K562 (cell line): Measurements from ENCODE around the gene SPOCD1. TPM values are rescaled to one million over a fixed set of nuclear protein-coding genes. Genes with fewer than 3 reads are reported as not detected.

Source experiments
- ATAC-seq: fragments of 200-7000 bp; cut with Tn5 transposase; 3 replicates; pipeline ENCODE4 v1.9.1; 2020; ENCODE audit warnings: moderate library complexity
- BruUV-seq: library from RNA; stranded (reverse); fragments of 400-500 nt; replicated peaks from 2 replicates; lab custom pipeline; 2021; lab: Mats Ljungman, UMichigan
- CTCF ChIA-PET: fragments of 300-600 bp; formaldehyde crosslinking; extraction: SDS; loops from one replicate; lab custom pipeline; 2021; ENCODE audit warnings: low intra/inter-chr PET ratio; lab: Yijun Ruan, JAX
- POLR2A ChIA-PET: fragments of 300-600, 350-650 bp; sonication (Branson Sonifier 250); formaldehyde crosslinking; extraction: SDS; loops from one replicate; lab custom pipeline; 2021; ENCODE audit warnings: antibody characterized with exemption, inconsistent platforms; lab: Yijun Ruan, JAX
- DNase-seq, 4 experiments: peaks; one replicate each; pipeline versions ENCODE4 v3.0.0 to v3.0.0-alpha.2; 2011 to 2018; ENCODE audit warnings: low spot score in 3 of 4, mixed read lengths in 3 of 4; ENCODE audit errors: extremely low read depth in 1 of 4
- FAIRE-seq: peaks from 2 replicates; lab custom pipeline; 2011; peaks lifted over from hg19 to GRCh38; lab: Jason Lieb, UNC
- H2AFZ ChIP-seq: 2 replicates; pipeline ENCODE4 v1.6.0; 2011; ENCODE audit warnings: low read depth, low read length, control low read depth, inconsistent platforms
- H3K27ac ChIP-seq: fragments of 200-600 bp; 3 replicates; pipeline ENCODE4 v1.8.0; 2011; ENCODE audit warnings: low read depth, mild to moderate bottlenecking, control low read depth, inconsistent platforms, low read length, moderate library complexity, mixed read lengths; ENCODE audit errors: extremely low read depth
- H3K27me3 ChIP-seq, 2 experiments: fragments of 300-600 bp in 1 of 2; 2 replicates in 1 of 2; 3 replicates in 1 of 2; pipeline versions ENCODE4 v1.6.0 to v1.8.0; 2011; ENCODE audit warnings: inconsistent platforms in 2 of 2, low read length in 2 of 2, mild to moderate bottlenecking in 1 of 2, mixed read lengths in 1 of 2, moderate library complexity in 1 of 2; ENCODE audit not compliant: control insufficient read depth in 2 of 2, insufficient read depth in 2 of 2
- H3K36me3 ChIP-seq: fragments of 300-600 bp; 3 replicates; pipeline ENCODE4 v1.8.0; 2011; ENCODE audit warnings: mild to moderate bottlenecking, low read length, inconsistent platforms; ENCODE audit not compliant: control insufficient read depth, insufficient read depth
- H3K4me1 ChIP-seq, 2 experiments: fragments of 200-600 bp in 1 of 2; replicated peaks in 1 of 2; 2 replicates in 1 of 2; 3 replicates in 1 of 2; pipeline versions ENCODE4 v1.5.1 to v1.8.0; 2011; ENCODE audit warnings: inconsistent platforms in 2 of 2, low read length in 2 of 2, mild to moderate bottlenecking in 1 of 2, mixed read lengths in 1 of 2, moderate library complexity in 1 of 2; ENCODE audit not compliant: control insufficient read depth in 2 of 2, insufficient read depth in 2 of 2
- H3K4me2 ChIP-seq: 2 replicates; pipeline ENCODE4 v1.6.1; 2011; ENCODE audit warnings: low read length, control low read depth, inconsistent platforms, mixed read lengths; ENCODE audit not compliant: insufficient read depth
- H3K4me3 ChIP-seq: fragments of 200-600 bp; sonication (generic), shearing (Covaris generic); 2 replicates; pipeline ENCODE4 v1.5.1; 2016; ENCODE audit warnings: control low read depth, inconsistent platforms
- H3K79me2 ChIP-seq: fragments of 200-600 bp; 3 replicates; pipeline ENCODE4 v1.8.0; 2011; ENCODE audit warnings: low read length, inconsistent platforms; ENCODE audit not compliant: control insufficient read depth, insufficient read depth
- H3K9ac ChIP-seq, 2 experiments: 2 replicates each; pipeline versions ENCODE4 v1.6.0 to v1.6.1; 2011; ENCODE audit warnings: low read depth in 2 of 2, low read length in 2 of 2, control low read depth in 1 of 2, inconsistent platforms in 1 of 2, mild to moderate bottlenecking in 1 of 2, mixed read lengths in 1 of 2; ENCODE audit not compliant: insufficient read depth in 1 of 2
- H3K9me1 ChIP-seq: one replicate; pipeline ENCODE4 v1.6.0; 2011; ENCODE audit warnings: inconsistent platforms, mild to moderate bottlenecking, low read length, moderate library complexity; ENCODE audit not compliant: control insufficient read depth, insufficient read depth
- H3K9me3 ChIP-seq: replicated peaks from 2 replicates; pipeline ENCODE4 v1.5.1; 2011; ENCODE audit warnings: low read depth, low read length, inconsistent platforms; ENCODE audit not compliant: control insufficient read depth, insufficient read depth
- H4K20me1 ChIP-seq: replicated peaks from 2 replicates; pipeline ENCODE4 v1.6.1; 2011; ENCODE audit warnings: low read length, inconsistent platforms, mixed read lengths; ENCODE audit not compliant: control insufficient read depth, insufficient read depth
- ADNP ChIP-seq: fragments of 200-800 bp; sonication (Bioruptor generic); IDR thresholded peaks from 2 replicates; pipeline ENCODE4 v1.6.1; 2016; ENCODE audit warnings: missing genetic modification characterization, missing compliant biosample characterization
- BCOR ChIP-seq: fragments of 450-650 bp; IDR thresholded peaks from 2 replicates; pipeline ENCODE4 v1.6.1; 2016
- ELF1 ChIP-seq: fragments of 200-800 bp; sonication (Bioruptor generic); IDR thresholded peaks from 2 replicates; pipeline ENCODE4 v1.6.1; 2016; ENCODE audit warnings: missing genetic modification characterization, missing compliant biosample characterization
- ILK ChIP-seq: fragments of 450-650 bp; IDR thresholded peaks from 2 replicates; pipeline ENCODE4 v1.6.1; 2016; ENCODE audit warnings: missing genetic modification characterization, low read depth, mild to moderate bottlenecking, missing compliant biosample characterization, moderate library complexity, borderline replicate concordance
- RBM25 ChIP-seq: fragments of 200-400 bp; formaldehyde crosslinking; IDR thresholded peaks from 2 replicates; pipeline ENCODE4 v1.6.1; 2018; ENCODE audit warnings: low read length, low read depth, moderate library complexity; ENCODE audit not compliant: severe bottlenecking
- ZBTB49 ChIP-seq: sonication (generic); formaldehyde crosslinking; IDR thresholded peaks from 2 replicates; pipeline ENCODE4 v1.8.0; 2022; ENCODE audit warnings: missing genetic modification reagents, mild to moderate bottlenecking, borderline replicate concordance
- WGBS: fragments of 100-300 bp; shearing (Covaris generic); methylation state at CpG from one replicate; pipeline ENCODE4 v1.1.6; 2016; ENCODE audit warnings: low coverage, mixed read lengths; ENCODE audit not compliant: insufficient coverage; ENCODE audit errors: missing lambda C conversion rate; 5-methylcytosine and 5-hydroxymethylcytosine counted together
- in situ Hi-C: fragments of 300-500 bp; cut with MboI; formaldehyde crosslinking; loops from 4 replicates; pipeline ENCODE4 v1.15.0; 2018; ENCODE audit warnings: inconsistent platforms, mixed read lengths
- intact Hi-C: fragments of 100-400 bp; cut with micrococcal nuclease; formaldehyde crosslinking; loops from 2 replicates; pipeline ENCODE4 v1.14.2; 2022
- polyA plus RNA-seq, 8 experiments: library from polyadenylated mRNA; depleted of rRNA in 4 of 8; stranded (reverse) in 5 of 8; unstranded in 3 of 8; fragments of >200 nt; fragmentation: Nextera tagmentation in 2 of 8; fragmentation: Illumina TruSeq in 1 of 8; extraction: Ambion mirVana in 2 of 8; extraction: Trizol in 1 of 8; gene quantifications; 2 replicates each; pipeline versions ENCODE4 v1.2.1 to v1.2.3, GENCODE V29; 2011 to 2014; ENCODE audit warnings: inconsistent platforms in 1 of 8, missing spikeins in 1 of 8
- total RNA-seq, 7 experiments: library from RNA; depleted of rRNA in 6 of 7; stranded (reverse); fragments of >200 nt in 6 of 7; fragmentation: Illumina TruSeq in 2 of 7; extraction: Trizol in 2 of 7; gene quantifications; 2 replicates each; pipeline versions ENCODE4 v1.2.1 to v1.2.3, GENCODE V29; 2011 to 2021; ENCODE audit warnings: low replicate concordance in 1 of 7
- TF ChIP-seq, protein P1 (sequence below), 3 experiments: fragments of 200-800 bp in 1 of 3; sonication (Bioruptor generic) in 1 of 3; sonication (generic) in 1 of 3; formaldehyde crosslinking in 1 of 3; IDR thresholded peaks; 2 replicates each; pipeline versions ENCODE4 v1.6.1 to v1.8.0; 2016 to 2022; ENCODE audit warnings: mild to moderate bottlenecking in 2 of 3, missing compliant biosample characterization in 2 of 3, missing genetic modification characterization in 2 of 3, missing genetic modification reagents in 1 of 3
- TF ChIP-seq, protein P2 (sequence below): fragments of 450-650 bp; IDR thresholded peaks from 2 replicates; pipeline ENCODE4 v1.6.1; 2016; ENCODE audit warnings: mild to moderate bottlenecking

The SPOCD1 gene
- total and polyA plus RNA-seq, 9 of the 15 experiments (the other 6 are each of a cell fraction or from before 2014, with no cell fraction given), result 0.03 to 0.71 (median 0.26) TPM; not detected in 1

DNA sequence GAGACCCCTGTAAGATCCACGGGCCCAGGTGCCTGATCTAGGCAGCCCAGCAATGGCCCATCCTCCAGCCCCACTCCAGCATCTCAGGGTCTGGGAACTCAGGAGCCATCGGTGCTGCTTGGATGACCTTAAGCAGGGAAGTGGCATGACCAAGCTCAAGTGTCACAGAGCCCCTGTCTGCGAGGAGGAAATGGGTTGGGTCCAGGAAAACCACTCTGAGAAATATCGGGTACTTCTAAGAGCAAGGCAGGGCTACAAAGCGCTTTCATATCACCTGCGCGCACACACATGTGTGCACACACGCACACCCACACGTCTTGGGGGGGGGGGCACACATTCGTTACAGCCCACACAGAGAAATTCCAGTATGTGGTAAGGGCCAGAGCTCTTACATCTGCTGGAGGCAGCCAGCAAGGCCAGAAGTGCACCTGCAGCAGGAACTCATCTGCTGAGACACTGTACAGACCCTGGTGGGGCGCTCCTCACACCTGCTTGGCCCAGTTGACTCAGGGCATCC is 32.6 kb upstream of the SPOCD1 start:
- Histone ChIP-seq H3K9me1 (no peaks in the 10 kb centered on the region), H4K20me1 (no peaks in the 10 kb centered on the region), H3K36me3 (no peaks in the 10 kb centered on the region), H3K4me2 (no peak overlapping the region), H3K4me1 (no peaks in the 10 kb centered on the region; a peak in 1 of 5 replicates), H3K27me3 (no peaks in the 10 kb centered on the region), H3K9ac (peak overlapping the region in 1 of 2 experiments; percentile 57; a peak in 2 of 4 replicates), H3K9me3 (no peaks in the 10 kb centered on the region), H2AFZ (no peak overlapping the region), H3K4me3 (no peak overlapping the region), H3K79me2 (no peaks in the 10 kb centered on the region)
- ATAC-seq (peak; percentile 60), FAIRE-seq (no peak), DNase-seq (no peak)
- BruUV-seq, result no TSS peak
- WGBS, result 45% methylated on average over 10 of the region's 11 CpGs
- intact Hi-C loops (no loop called here), in situ Hi-C loops (no loop called here)
- CTCF ChIA-PET, result no interaction called here
- POLR2A ChIA-PET, result interaction anchor here (0.6 kb wide), 1 partner anchor 18 kb away, joined by 5 read pairs; no protein-coding TSS in a partner anchor
- TF ChIP-seq RBM25, result no peak
- TF ChIP-seq, protein P1, sequence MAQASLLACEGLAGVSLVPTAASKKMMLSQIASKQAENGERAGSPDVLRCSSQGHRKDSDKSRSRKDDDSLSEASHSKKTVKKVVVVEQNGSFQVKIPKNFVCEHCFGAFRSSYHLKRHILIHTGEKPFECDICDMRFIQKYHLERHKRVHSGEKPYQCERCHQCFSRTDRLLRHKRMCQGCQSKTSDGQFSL (CRISPR knock-in tag; IDR thresholded peaks at IDR 0.05), result peak; percentile 51; the same call in 1 of the 2 replicates
- TF ChIP-seq, protein P1 (tag; IDR thresholded peaks at IDR 0.05), result no peak
- TF ChIP-seq, all 486 proteins: peak for 1
- no peak overlapping the region for H3K27ac ChIP-seq

DNA sequence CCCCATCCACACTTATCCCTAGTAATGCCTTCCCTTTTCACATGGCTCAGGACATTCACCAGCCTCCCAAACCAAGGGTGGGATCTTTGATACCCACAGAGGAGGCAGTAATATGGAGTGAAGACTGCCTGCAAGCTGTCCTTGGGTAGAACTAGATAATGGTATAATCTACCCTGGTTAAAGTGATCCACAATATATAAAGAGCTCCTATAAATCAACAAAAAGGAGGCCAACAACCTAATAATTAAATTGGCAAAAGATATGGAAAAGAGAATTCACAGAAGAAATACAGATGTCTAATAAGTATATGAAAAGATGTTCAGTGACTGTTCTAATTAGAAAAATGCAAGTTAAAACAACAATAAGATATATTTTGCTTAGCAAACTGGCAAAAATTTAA is 30.7 kb upstream of the SPOCD1 start:
- FAIRE-seq (peak; percentile 29), ATAC-seq (no peak), DNase-seq (no peak)
- Histone ChIP-seq H3K9me1 (no peaks in the 10 kb centered on the region), H3K79me2 (no peaks in the 10 kb centered on the region), H3K9ac (no peak overlapping the region), H3K4me3 (no peak overlapping the region), H3K4me2 (no peak overlapping the region), H3K9me3 (no peaks in the 10 kb centered on the region), H4K20me1 (no peaks in the 10 kb centered on the region), H3K36me3 (no peaks in the 10 kb centered on the region), H3K27me3 (no peaks in the 10 kb centered on the region), H3K27ac (no peak overlapping the region), H3K4me1 (no peaks in the 10 kb centered on the region; a peak in 1 of 5 replicates), H2AFZ (no peak overlapping the region)
- no TSS peak for BruUV-seq
- in situ Hi-C loops, result no loop called here
- ChIA-PET POLR2A (interaction anchor here (1.8 kb wide), 1 partner anchor 11 kb away, joined by 11 read pairs; no protein-coding TSS in a partner anchor), CTCF (no interaction called here)
- intact Hi-C loops, result no loop called here
- TF ChIP-seq ADNP (peak; percentile 71), ELF1 (tag) (0 out of 2 replicates have a peak, but pooled peaks have one; percentile 26), ILK (no peak), BCOR (peak; percentile 79), ZBTB49 (CRISPR knock-in tag) (no peak)
- TF ChIP-seq, protein P2, sequence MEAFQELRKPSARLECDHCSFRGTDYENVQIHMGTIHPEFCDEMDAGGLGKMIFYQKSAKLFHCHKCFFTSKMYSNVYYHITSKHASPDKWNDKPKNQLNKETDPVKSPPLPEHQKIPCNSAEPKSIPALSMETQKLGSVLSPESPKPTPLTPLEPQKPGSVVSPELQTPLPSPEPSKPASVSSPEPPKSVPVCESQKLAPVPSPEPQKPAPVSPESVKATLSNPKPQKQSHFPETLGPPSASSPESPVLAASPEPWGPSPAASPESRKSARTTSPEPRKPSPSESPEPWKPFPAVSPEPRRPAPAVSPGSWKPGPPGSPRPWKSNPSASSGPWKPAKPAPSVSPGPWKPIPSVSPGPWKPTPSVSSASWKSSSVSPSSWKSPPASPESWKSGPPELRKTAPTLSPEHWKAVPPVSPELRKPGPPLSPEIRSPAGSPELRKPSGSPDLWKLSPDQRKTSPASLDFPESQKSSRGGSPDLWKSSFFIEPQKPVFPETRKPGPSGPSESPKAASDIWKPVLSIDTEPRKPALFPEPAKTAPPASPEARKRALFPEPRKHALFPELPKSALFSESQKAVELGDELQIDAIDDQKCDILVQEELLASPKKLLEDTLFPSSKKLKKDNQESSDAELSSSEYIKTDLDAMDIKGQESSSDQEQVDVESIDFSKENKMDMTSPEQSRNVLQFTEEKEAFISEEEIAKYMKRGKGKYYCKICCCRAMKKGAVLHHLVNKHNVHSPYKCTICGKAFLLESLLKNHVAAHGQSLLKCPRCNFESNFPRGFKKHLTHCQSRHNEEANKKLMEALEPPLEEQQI, result peak; percentile 70; the same call in 1 of the 2 replicates
